GM19468 (cell line): Measurements from ENCODE around the gene ASTL.
"Not testable (repeated sequence)": the region's sequence is repeated elsewhere in the genome, so short reads cannot be mapped to it uniquely, and the experiment has no call there.

Source experiments
- ATAC-seq: cut with Tn5 transposase; IDR thresholded peaks from one replicate; pipeline ENCODE4 v1.9.1; 2021; ENCODE audit warnings: mild to moderate bottlenecking, moderate library complexity, moderate number of reproducible peaks; ENCODE audit not compliant: unreplicated experiment; ENCODE audit errors: extremely low read depth

ASTL gene

GRCh38 chr2:96088340-96089335 lies 49.7 kb downstream of the ASTL start:
- no peak for ATAC-seq

- no peak for ATAC-seq
Observed at GRCh38 chr2:96087130-96087529, 51.2 kb downstream of the ASTL start.

GRCh38 chr2:96085541-96086355 lies 52.6 kb downstream of the ASTL start:
- ATAC-seq: no peak

- not testable (repeated sequence) for ATAC-seq
Observed at GRCh38 chr2:96084858-96085518, 53.3 kb downstream of the ASTL start.

- ATAC-seq: no peak
Observed at GRCh38 chr2:96083989-96084857, 54.1 kb downstream of the ASTL start.

- ATAC-seq: no peak
Observed at GRCh38 chr2:96083064-96083939, 55.0 kb downstream of the ASTL start.

GRCh38 chr2:96082211-96083063 lies 55.9 kb downstream of the ASTL start:
- no peak for ATAC-seq

GRCh38 chr2:96081042-96081441 lies 57.3 kb downstream of the ASTL start:
- no peak for ATAC-seq

- ATAC-seq: no peak
Observed at GRCh38 chr2:96075199-96075771, 63.0 kb downstream of the ASTL start.

GRCh38 chr2:96074156-96074555 lies 64.1 kb downstream of the ASTL start:
- ATAC-seq: no peak

GRCh38 chr2:96073170-96073775 lies 65.0 kb downstream of the ASTL start:
- no peak for ATAC-seq
